HG02970 (cell line): ENCODE results near the gene TIE1.

ENCODE experiments used
- ATAC-seq: cut with Tn5 transposase; IDR thresholded peaks from one replicate; pipeline ENCODE4 v1.9.1; 2021; ENCODE audit warnings: mild to moderate bottlenecking, moderate library complexity, moderate number of reproducible peaks; ENCODE audit not compliant: unreplicated experiment, low FRiP score

Gene TIE1

DNA sequence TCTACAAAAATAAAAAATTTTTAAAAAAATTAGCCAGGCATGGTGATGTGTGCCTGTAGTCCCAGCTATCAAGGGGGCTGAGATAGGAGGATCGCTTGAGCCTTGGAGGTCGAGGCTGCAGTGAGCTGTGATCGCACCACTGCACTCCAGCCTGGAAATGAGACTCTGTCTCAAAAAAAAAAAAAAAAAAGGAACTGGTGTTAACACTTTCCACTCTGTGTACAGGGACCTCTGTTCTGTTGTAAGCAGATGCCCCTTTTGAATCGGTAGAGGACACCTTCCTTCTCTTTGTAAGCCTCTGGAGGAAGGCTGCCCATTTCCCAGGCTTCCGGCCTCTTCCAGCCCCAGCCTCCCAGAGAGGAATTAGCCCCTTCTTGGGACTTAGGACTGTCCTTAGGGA lies 8.1 kb upstream of the TIE1 start:
- no peak for ATAC-seq

DNA sequence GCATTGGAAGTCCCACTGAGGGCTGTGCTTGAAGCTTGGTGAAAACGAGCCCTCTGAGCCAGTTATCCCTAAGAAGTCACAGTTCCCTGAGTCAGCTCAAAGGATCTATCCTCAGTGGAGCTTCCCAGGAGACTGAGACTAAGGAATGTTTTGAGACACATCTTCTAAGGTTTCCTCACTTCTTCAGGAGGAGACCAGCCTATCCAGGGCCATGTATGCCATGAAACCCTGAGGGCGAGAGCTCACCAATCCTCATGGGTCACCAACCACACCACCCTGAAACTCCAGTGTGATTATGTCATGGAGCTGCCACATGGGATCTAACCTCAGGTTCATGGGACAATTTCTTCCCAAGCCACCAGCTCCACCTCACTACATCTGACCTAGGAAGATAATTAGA lies 7.6 kb upstream of the TIE1 start:
- no peak for ATAC-seq

- no peak for ATAC-seq
These were observed 6.7 kb upstream of the TIE1 start for GRCh38 chr1:43293896-43294760.

DNA sequence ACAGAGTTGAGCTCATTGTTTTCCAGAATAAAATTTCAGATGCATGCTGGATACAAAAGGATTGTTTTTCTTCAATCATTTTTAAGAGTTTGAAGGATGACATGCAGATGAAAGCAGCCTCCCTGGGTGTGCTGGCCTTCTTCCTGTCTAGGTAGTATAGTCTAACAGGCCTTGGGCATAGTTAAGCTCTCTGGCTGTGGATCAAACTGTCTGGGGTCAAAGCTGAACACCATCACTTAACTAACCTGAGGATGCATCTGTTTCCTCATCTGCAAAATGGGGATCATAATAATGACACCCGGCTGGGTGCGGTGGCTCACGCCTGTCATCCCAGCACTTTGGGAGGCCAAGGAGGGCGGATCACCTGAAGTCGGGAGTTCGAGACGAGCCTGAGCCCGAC lies 6.0 kb upstream of the TIE1 start:
- ATAC-seq = no peak

DNA sequence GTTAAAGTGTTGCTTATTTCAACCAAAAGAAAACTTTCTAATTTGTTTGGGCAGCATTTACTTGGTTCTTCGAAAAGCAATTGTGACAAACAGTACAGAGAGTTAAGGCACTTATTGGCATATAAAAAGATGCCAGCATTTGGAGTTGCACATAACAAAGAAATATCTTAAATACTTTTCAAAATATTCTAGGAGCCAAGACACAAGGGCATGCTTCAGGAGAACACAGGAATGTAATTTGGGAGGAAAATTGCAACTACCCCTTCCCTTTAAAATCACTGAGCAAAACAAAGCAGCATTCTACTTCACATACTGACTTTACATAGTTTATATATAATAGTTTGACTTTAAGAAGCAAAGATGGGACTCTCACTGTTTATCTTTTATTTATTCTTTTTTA lies 4.6 kb upstream of the TIE1 start:
- no peak for ATAC-seq

DNA sequence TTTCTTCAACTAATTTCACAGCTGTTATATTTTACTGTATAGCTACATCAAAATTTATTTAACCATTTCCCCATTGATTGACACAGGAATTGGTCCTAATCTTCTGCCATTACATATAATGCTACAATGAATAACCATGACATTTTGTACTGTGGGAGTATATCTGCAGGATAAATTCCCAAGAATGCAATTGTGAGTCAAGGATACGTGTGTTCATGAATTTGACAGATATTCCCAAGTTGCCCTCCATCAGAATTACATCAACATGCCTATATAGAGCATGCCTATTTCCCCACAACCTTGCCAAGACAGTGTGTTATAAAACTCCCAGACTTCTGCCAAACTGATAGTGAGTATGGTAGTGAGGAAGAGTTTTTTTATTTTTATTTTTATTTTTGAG lies 2.7 kb upstream of the TIE1 start:
- no peak for ATAC-seq

GRCh38 chr1:43299101-43299500 lies 1.7 kb upstream of the TIE1 start:
- no peak for ATAC-seq

DNA sequence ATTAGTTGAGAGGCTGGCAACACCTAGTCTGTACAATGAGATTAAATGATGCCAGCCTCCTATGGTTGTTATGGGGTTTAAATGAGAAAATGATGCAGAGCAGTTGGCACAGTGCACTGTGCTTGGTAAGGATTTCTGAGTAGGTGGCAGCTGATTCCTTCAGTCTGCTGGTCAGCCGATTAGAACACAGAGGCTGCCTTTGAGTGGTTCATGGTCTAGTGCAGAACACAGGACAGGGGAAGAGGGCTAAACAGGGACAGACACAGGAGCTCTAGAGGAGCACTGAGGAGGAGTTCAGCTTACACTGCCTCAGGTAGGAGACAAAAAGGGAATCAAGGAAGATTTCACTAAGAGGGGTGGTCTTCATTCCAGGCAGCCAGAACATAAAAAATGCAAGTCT lies 1.4 kb downstream of the TIE1 start:
- no peak for ATAC-seq

- ATAC-seq = no peak
These were observed 2.1 kb downstream of the TIE1 start for GRCh38 chr1:43302721-43303470.

DNA sequence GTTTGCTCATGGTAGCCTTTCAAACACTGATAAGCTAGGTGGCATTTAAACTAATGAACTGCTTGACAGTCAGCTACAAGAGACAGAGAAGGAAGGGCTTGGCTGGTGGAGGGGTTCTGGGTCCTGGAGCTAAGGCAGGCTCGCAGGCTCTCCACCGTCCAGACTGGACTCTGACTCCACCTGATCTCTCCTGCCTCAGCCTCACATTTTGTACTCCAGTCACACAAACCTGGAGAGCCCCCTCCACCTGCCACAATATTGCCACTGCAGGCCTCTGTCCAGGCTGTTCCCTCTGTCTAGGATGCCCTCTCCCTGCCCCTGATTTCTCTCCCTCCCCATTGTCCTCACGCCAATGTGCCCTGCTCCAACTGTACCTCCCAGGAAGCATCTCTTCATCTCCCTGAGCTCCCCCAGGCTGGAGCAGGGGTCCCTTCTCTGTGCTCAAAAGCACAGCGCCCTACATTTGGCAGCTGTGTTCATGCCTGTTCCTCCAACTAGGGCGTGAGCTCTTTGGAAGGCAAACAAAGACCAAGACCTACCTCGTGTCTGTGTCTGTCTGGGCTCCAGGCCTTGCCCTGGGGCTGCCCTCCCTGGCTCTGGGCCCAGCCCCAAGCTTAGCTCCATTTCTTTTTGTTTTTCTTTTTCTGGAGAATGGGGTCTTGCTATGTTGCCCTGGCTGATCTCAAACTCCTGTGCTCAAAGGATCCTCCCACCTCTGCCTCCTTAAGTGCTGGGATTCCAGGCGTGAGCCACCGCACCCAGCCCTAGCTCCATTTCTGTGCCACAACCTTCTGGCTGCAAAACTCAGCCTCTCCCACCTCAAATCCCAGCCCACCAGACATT lies 2.9 kb downstream of the TIE1 start:
- no peak for ATAC-seq

DNA sequence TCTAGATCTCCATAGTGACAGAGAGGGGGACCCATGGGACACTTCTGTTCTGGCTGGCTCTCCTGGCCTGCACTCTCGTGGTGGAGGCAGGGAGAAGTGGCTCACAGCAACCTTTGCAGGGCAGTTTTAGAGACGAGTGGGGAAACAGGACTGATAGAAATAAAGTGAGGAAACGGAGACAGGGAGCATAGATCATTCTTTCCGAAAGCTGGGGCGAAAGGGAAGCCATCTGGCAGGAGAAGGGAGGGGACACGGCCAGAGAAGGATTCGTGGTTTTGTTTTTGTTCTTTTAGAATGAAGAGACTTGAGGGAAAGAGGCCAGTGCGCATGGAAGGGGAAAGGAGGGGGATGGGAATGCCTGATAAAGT lies 3.5 kb downstream of the TIE1 start:
- ATAC-seq = no peak

DNA sequence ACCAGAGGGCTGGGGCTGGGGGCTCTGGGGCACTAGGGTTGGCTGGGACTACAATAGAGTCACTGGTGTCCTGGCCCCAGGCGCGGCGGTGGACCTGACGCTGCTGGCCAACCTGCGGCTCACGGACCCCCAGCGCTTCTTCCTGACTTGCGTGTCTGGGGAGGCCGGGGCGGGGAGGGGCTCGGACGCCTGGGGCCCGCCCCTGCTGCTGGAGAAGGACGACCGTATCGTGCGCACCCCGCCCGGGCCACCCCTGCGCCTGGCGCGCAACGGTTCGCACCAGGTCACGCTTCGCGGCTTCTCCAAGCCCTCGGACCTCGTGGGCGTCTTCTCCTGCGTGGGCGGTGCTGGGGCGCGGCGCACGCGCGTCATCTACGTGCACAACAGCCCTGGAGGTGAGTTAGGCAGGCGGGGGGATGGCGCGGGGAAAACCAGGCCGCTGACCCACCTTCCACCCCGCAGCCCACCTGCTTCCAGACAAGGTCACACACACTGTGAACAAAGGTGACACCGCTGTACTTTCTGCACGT lies 4.1 kb downstream of the TIE1 start:
- ATAC-seq = no peak

DNA sequence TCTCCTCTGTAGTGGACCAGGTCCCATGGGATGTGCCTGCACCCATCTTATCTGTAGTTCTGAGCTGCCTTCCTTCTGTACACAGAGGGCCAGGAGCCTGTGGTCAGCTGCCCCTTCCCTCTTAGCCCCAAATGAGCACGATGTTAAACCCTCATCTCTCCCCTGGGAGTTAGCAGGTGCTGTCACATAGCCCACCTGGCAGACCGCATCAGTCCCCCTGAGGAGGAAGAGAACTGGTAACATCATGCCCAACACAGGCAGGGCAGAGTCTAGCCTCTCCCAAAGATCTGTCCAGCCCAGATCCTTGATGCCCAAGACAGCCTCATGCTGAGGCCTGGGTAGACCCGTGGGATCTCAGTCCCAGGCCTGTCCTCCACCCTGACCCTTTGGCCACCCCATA lies 4.7 kb downstream of the TIE1 start:
- ATAC-seq = no peak

DNA sequence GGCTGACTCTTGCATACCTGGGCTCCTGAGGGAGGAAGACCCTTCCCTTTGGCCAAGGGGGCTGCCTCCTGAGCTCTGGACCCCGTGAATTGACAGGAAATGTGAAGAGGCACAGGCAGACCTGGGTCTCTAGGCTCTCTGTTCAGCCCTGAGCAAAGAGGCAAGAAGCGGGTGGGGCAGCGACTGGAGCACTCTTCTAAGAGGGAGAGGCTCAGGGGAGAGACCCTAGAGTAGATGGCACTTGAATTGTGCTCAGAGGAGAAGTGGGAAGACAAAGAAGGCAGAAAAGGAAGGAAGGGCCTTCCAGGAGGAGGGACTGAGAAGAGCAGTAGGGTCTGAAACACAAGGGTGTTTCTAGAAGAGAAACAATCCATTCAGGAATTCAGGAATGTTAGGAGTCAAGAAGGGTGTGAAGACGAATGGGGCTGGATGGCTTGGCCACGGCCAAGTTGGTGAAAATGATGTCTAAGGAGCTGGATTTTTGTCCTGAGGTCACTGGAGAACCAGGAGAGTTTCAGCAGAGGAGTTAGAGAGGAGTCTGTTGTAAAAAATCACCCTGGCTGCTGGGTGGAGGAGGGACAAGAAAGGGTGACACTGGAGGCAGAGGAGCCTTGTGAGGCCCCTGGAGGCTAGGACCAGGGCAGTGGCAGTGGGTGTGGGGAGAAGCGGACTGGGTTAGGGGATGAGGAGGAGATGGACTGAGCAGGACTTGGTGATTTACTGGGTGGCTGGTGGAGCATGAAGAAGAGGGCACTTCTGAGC lies 5.3 kb downstream of the TIE1 start:
- no peak for ATAC-seq

DNA sequence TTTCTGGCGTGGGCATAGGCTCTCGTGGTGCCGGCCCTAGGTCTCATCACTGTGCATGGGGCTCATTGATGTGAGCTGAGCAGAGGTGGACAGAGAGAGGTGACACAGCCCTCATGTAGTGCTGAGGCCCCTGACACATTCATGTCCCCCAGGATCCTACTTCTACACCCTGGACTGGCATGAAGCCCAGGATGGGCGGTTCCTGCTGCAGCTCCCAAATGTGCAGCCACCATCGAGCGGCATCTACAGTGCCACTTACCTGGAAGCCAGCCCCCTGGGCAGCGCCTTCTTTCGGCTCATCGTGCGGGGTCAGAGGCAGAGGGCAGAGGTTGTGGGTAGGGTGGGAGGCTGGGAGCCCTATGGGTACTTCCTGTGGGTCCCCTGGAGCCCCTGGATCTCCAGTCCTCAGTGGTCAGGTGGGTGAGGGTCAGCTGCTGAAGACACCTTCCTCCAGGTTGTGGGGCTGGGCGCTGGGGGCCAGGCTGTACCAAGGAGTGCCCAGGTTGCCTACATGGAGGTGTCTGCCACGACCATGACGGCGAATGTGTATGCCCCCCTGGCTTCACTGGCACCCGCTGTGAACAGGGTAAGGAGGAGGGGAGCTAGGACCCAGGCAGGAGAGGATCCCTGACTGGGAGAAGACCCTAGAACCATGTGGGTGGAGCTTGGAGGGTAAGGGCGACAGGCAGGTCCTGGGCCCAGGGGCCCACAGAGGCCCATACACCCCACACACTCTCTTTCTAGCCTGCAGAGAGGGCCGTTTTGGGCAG lies 6.1 kb downstream of the TIE1 start:
- no peak for ATAC-seq

GRCh38 chr1:43307458-43308158 lies 6.8 kb downstream of the TIE1 start:
- no peak for ATAC-seq

GRCh38 chr1:43308635-43309404 lies 8.0 kb downstream of the TIE1 start:
- ATAC-seq = no peak

DNA sequence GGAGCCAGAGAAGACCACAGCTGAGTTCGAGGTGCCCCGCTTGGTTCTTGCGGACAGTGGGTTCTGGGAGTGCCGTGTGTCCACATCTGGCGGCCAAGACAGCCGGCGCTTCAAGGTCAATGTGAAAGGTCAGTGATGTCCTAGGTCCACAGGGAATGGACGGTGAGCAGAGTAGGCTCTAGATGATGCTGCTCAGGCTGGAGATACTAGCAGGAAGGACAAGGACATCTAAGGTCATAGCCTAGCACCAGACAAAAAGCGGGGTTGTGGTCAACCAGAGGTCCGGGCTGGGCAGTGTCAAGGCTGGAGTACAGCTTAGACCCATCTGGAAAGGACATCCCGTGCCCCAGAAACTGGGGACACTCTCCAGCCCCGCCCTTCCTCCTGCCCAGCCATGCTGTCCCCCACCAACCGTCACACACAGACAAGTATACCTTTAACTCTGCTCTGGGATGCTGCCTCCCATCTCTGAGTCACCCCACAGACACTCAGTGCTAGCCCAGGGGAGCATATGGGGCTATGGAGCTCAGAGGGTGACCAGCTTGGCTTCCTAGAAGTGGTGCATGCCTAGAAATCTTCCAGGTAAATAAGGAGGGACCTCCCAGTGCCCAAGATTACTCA lies 8.7 kb downstream of the TIE1 start:
- no peak for ATAC-seq
